PC-9 (cell line): ENCODE measurements around the gene ARID5A. TPM values are rescaled to one million over a fixed set of nuclear protein-coding genes. Genes with fewer than 3 reads are reported as not detected.

Experiments used
- BruUV-seq: library from RNA; stranded (reverse); fragments of 400-500 nt; replicated peaks from 2 replicates; lab custom pipeline; 2021; lab: Mats Ljungman, UMichigan
- CTCF ChIA-PET: fragments of 300-600 bp; sonication (Branson Sonifier 250); formaldehyde crosslinking; loops from one replicate; lab custom pipeline; 2022; ENCODE audit warnings: antibody characterized with exemption; lab: Charles Lee
- POLR2A ChIA-PET: fragments of 300-600 bp; sonication (Branson Sonifier 250); formaldehyde crosslinking; loops from one replicate; lab custom pipeline; 2022; ENCODE audit warnings: antibody characterized with exemption; ENCODE audit not compliant: unreplicated experiment; lab: Charles Lee
- DNase-seq, 2 experiments: peaks; one replicate each; pipeline versions ENCODE4 v3.0.0 to v3.0.0-alpha.2; 2015 to 2022; ENCODE audit warnings: mixed read lengths in 1 of 2
- H2AFZ ChIP-seq: fragments of 200-600 bp; sonication (generic); 2 replicates; pipeline ENCODE4 v1.8.1; 2017; ENCODE audit warnings: antibody characterized with exemption
- H3F3A ChIP-seq: fragments of 200-600 bp; sonication (generic); 2 replicates; pipeline ENCODE4 v1.8.1; 2017; ENCODE audit warnings: antibody characterized with exemption, mild to moderate bottlenecking, low read depth; ENCODE audit not compliant: insufficient read depth
- H3K27ac ChIP-seq: fragments of 200-600 bp; sonication (generic); 2 replicates; pipeline ENCODE4 v1.6.1; 2016; ENCODE audit warnings: mixed run types
- H3K27me3 ChIP-seq: fragments of 200-600 bp; sonication (generic); 2 replicates; pipeline ENCODE4 v1.6.1; 2016; ENCODE audit warnings: low read depth, mixed run types; ENCODE audit not compliant: insufficient read depth
- H3K36me3 ChIP-seq: fragments of 200-600 bp; sonication (generic); 2 replicates; pipeline ENCODE4 v1.6.1; 2016; ENCODE audit warnings: low read depth, mixed run types
- H3K4me1 ChIP-seq: fragments of 200-600 bp; sonication (generic); replicated peaks from 2 replicates; pipeline ENCODE4 v1.6.1; 2016; ENCODE audit warnings: mixed run types; ENCODE audit not compliant: insufficient read depth
- H3K4me2 ChIP-seq: fragments of 200-600 bp; sonication (generic); 2 replicates; pipeline ENCODE4 v1.6.1; 2017; ENCODE audit warnings: mixed run types
- H3K4me3 ChIP-seq: fragments of 200-600 bp; sonication (generic); 2 replicates; pipeline ENCODE4 v1.6.1; 2016; ENCODE audit warnings: mixed run types
- H3K79me2 ChIP-seq: fragments of 200-600 bp; sonication (generic); 2 replicates; pipeline ENCODE4 v1.6.1; 2017; ENCODE audit warnings: low read depth, mixed run types
- H3K9me2 ChIP-seq: fragments of 200-600 bp; sonication (generic); 2 replicates; pipeline ENCODE4 v1.8.1; 2017; ENCODE audit warnings: mild to moderate bottlenecking; ENCODE audit not compliant: insufficient read depth
- H3K9me3 ChIP-seq: fragments of 200-600 bp; sonication (generic); 2 replicates; pipeline ENCODE4 v1.8.1; 2016; ENCODE audit warnings: low read depth; ENCODE audit not compliant: insufficient read depth
- H4K20me1 ChIP-seq: fragments of 200-600 bp; sonication (generic); 2 replicates; pipeline ENCODE4 v1.8.1; 2017; ENCODE audit not compliant: insufficient read depth
- CTCF ChIP-seq: fragments of 200-600 bp; sonication (generic); conservative IDR thresholded peaks from 2 replicates; pipeline ENCODE4 v1.6.1; 2017; ENCODE audit warnings: mixed run types, antibody characterized with exemption, mild to moderate bottlenecking, moderate library complexity
- EZH2 ChIP-seq: fragments of 200-600 bp; sonication (generic); IDR thresholded peaks from 2 replicates; pipeline ENCODE4 v1.8.0; 2017; ENCODE audit warnings: antibody characterized with exemption, low read depth
- intact Hi-C: fragments of 100-400 bp; cut with micrococcal nuclease; formaldehyde crosslinking; loops from one replicate; pipeline ENCODE4 v1.10.0; 2022; ENCODE audit not compliant: unreplicated experiment
- total RNA-seq: library from RNA; stranded (reverse); gene quantifications from 2 replicates; pipeline ENCODE4 v1.2.3, GENCODE V29; 2021

ARID5A gene
- total RNA-seq, 1 experiment from 2014 or later, result 6.0 TPM

DNA sequence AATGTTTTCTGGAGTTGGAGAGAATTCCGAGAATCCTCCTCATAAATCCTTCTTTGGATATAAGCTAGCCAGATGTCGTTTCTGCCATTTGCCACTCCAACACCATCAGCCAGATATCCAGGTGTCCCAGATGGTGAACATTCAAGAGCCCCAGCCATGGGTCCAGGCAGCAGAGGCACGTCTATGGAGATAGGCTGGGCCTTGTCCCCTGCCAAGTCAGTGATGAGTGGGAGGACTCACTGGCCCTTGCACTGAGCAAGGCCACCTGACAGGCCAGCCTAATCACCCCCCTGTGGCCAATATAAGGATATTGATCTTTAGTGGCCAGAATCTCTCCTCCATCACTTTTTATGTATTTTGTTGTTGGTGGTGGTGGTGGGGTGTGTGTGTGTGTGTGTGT, 28.0 kb downstream of the ARID5A start:
- ChIA-PET POLR2A (no interaction called here), CTCF (no interaction called here)
- intact Hi-C loops, result no loop called here
- no peak for DNase-seq
- Histone ChIP-seq H3K9me2 (no peaks in the 10 kb centered on the region), H4K20me1 (no peaks in the 10 kb centered on the region), H3K79me2 (no peaks in the 10 kb centered on the region), H3K9me3 (no peaks in the 10 kb centered on the region), H3K4me2 (no peak overlapping the region), H2AFZ (no peak overlapping the region), H3K27me3 (no peaks in the 10 kb centered on the region), H3K36me3 (no peaks in the 10 kb centered on the region), H3K4me1 (no peaks in the 10 kb centered on the region), H3K27ac (no peak overlapping the region), H3K4me3 (no peak overlapping the region), H3F3A (no peaks in the 10 kb centered on the region)
- no TSS peak for BruUV-seq
- no peak for TF ChIP-seq EZH2
- TF ChIP-seq CTCF, result no peak

GRCh38 chr2:96565111-96565510, 28.6 kb downstream of the ARID5A start:
- H3K4me1 ChIP-seq, result no peaks in the 10 kb centered on the region
- H3K9me2 ChIP-seq, result no peaks in the 10 kb centered on the region
- H3K27ac ChIP-seq, result no peak overlapping the region
- no peak overlapping the region for H3K4me2 ChIP-seq
- no peaks in the 10 kb centered on the region for H3K79me2 ChIP-seq
- no peak overlapping the region for H3K4me3 ChIP-seq
- BruUV-seq, result no TSS peak
- no peak for DNase-seq
- POLR2A ChIA-PET, result no interaction called here
- no peaks in the 10 kb centered on the region for H3K36me3 ChIP-seq
- no peaks in the 10 kb centered on the region for H3K27me3 ChIP-seq
- CTCF ChIA-PET, result no interaction called here
- intact Hi-C loops, result no loop called here
- no peaks in the 10 kb centered on the region for H3K9me3 ChIP-seq
- no peak overlapping the region for H2AFZ ChIP-seq
- no peaks in the 10 kb centered on the region for H3F3A ChIP-seq
- H4K20me1 ChIP-seq, result no peaks in the 10 kb centered on the region
- TF ChIP-seq EZH2 (no peak), CTCF (no peak)

DNA sequence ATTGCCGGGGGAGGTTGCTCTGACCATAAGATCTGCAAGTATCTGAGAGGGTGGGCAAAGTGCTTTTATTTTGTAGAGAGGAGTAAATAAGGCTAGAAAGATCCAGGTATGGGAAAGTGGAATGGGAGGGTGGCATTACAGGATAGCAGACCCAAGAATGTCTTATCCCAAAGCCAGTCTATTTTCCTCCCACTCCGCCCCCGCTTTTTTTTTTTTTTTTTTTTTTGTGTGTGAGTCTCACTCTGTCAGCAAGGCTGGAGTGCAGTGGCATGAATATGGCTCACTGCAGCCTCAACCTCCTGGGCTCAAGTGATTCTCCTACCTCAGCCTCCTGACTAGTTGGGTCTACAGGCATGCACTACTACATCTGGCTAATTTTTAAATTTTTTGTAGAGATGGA, 31.5 kb downstream of the ARID5A start:
- Histone ChIP-seq H3K9me2 (no peaks in the 10 kb centered on the region), H3K79me2 (no peaks in the 10 kb centered on the region), H3K4me3 (no peak overlapping the region), H4K20me1 (no peaks in the 10 kb centered on the region), H3K4me1 (no peaks in the 10 kb centered on the region), H3K36me3 (no peaks in the 10 kb centered on the region), H2AFZ (no peak overlapping the region), H3K27me3 (no peaks in the 10 kb centered on the region), H3K9me3 (no peaks in the 10 kb centered on the region), H3K27ac (no peak overlapping the region), H3K4me2 (no peak overlapping the region), H3F3A (no peaks in the 10 kb centered on the region)
- intact Hi-C loops, result no loop called here
- POLR2A ChIA-PET, result no interaction called here
- BruUV-seq, result no TSS peak
- TF ChIP-seq CTCF, result no peak
- TF ChIP-seq EZH2, result no peak
- CTCF ChIA-PET, result no interaction called here
- DNase-seq, result no peak
